GM19397 (cell line): ENCODE measurements around the gene PSAT1.

Experiments used
- ATAC-seq: cut with Tn5 transposase; IDR thresholded peaks from one replicate; pipeline ENCODE4 v1.9.1; 2021; ENCODE audit warnings: mild to moderate bottlenecking, moderate library complexity; ENCODE audit not compliant: unreplicated experiment

Gene PSAT1

GRCh38 chr9:78358329-78359051, 61.6 kb downstream of the PSAT1 start:
- ATAC-seq = no peak

DNA sequence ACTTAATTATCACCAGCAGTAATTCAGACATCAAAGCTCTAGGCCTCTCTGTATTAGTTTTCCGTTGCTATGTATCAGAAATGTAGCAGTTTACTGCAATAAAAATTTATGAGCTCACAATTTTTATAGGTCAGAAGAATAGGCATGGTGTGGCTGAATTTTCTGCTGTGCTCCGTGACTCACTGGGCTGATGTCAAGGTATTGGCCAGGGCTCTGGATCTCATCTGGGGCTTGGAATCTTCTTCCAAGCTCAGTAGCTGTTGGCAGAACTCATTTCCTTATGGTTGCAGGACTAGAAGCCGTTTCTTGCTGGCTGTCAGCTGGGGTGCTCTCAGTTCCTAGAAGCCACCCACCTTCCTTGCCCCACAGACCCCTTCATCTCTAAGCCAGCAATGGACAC, 66.3 kb downstream of the PSAT1 start:
- ATAC-seq = no peak

DNA sequence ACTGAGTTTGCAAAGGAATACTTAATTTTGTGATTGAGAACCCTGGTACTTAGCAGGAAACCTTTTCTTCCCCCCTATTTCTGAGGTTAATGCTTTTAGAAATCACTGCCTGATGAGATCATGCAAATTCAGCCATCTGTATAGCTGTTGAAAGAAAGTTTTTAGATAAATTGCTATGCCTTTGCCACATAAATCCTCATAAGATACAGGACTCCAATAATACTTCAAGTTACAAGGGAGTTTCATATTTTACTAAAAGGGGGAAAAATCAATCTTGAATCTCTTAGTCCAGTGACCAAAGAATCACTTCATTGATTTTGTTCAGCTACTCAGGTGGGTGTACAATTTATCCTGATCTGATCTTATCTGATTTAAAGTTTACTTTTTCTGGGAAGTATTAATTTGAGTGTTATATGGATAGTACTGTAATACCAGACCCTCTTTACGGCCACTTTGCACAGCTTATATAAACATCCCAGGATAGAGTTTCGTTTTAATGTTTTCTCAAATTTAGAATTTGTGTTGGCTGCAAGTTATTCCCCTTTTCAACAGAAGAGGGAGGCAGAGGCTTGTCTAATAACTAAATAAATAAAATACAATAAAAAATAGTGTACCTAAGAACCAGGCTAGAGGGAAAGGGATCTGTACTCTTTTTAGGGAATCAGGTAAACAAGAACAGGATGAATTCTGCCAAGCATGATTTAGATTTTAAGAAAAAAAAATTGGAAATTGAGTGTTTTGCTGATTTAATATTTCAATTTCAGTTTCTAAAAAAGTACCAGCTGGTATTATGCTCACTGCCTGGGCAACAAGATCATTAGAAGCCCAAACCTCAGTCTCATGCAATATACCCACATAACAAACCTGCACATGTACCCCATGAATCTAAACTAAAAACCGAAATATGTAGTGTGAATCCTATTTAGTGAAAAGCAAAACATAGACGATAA, 69.1 kb downstream of the PSAT1 start:
- no peak for ATAC-seq

DNA sequence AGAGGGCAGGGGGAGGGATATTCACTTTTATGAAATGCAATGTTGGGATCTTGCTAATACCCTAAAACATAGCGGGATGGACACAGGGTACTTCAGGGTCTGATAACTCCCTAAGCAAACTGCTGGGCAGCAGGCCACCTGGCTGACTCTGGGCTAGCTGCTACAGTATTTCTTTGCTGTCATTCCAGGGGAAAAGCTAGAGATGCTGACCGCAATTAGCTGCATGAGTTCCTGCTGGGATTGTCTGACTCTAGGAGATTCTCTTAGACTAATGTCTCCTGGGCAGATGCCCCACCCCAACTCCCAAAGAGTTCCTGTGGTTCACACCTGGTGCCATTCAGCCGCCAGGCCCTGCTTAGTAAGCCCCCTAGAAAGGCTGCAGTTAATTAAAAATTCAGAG, 69.9 kb downstream of the PSAT1 start:
- no peak for ATAC-seq

DNA sequence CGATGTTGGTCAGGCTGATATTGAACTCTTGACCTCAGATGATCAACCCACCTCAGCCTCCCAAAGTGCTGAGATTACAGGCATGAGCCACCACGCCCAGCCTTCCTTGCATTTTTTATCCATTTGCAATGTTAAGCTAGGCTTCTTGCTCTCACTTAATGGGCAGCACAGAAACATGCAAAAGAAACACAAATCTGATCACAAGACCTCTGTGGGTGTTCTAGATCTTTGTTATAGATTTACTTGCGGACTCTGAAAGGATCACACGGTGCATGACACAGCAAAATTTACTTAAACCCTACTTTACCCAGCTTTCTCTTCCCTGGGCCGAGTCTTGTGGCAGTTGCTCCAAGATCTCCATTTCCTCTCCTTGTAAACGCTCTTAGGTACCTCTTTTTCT, 71.3 kb downstream of the PSAT1 start:
- no peak for ATAC-seq

DNA sequence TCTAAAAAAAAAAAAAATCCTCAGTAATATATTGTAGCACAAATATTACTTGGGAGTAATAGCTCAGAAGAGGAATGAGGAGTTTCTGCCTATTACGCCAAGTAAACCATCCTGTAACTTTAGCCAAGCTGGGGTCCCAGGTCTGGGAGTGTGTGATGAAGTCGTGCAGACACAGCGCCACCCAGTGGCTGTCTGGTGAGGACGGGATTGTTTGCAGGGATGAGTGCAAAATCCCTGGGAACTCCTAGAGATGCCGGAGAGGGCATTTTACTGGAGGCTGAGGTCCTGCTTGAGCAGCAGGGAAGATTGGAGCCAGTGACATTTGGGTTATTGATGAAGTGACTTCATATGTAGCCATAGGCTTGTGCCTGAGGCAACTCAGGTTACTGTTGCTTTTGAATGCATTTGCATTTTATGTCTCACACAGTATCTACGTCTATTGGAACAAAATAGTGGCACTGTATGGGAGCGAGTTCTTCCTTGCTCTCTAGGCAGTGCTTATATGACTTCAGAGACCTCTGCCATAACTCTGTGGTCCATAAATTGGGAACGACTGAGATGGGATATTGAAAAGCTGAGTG, 72.8 kb downstream of the PSAT1 start:
- peak; percentile 68 for ATAC-seq

DNA sequence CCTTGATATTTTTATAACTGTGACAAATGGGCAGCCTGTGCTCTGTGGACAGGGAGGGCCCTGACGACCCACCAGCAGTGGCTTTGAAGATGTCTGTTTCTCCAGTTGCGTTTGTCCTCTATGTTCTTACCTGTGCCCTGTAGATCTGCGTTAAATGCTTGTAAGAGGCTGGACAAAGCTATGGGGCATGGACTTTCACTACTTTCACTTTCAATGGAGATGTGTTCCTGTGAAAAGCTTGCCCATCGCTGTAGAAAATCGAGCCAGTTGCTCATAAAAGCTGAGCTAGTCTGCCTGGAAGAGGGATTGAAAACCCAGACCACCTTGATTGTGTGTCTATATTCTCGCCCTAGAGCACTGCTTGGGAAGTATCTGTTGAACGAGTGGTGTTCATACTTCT, 74.1 kb downstream of the PSAT1 start:
- ATAC-seq = no peak

- ATAC-seq = no peak
Measured at GRCh38 chr9:78371981-78372380, 75.1 kb downstream of the PSAT1 start.
